ENCODE measurements around the gene PLCB2.

PLCB2 gene

DNA sequence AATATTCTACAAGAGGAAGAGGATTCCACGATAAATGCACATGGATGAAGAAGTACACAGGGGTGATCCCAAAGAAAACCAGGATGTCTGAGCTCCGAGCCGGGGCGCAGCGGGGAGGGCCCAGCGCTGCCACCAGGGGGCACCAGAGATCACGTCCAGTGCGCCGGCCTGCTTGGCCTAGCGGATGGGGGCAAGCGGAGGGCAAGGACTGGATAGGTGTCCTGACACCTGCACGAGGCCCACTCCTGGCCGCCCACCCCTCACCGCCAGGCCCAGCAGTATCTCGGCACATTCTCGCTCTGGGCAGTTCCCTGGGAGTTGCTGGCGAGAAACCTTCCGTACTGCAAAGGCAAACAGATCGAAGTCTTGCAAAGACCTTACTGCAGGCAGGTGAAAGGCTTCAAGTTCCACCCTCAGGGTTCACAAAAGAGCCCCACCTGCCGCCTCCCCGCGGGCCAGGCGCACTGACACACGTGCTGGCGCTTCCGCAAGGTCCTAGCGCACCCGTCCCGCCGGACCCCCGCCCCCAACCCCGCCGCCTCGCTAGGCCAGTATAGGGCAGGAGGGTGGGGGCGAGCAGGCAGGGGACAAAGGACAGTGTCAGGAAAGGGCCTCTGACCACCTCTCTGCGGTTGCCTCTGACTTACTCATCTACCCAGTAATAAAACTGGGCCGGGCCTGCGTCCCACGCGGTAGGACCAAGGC lies 28.1 kb downstream of the PLCB2 start:
- no peak overlapping the region for H3K27ac ChIP-seq (ENCODE audit: low read depth, low read length)
- H3K9me3 ChIP-seq (ENCODE audit: low read length) = no peaks in the 10 kb centered on the region
- peak overlapping the region in 1 of 2 donors; percentile 9 for H3K4me3 ChIP-seq (ENCODE audit: low read depth in 1 of 2, low read length in 2 of 2)
- H3K27me3 ChIP-seq (ENCODE audit: control insufficient read depth in 1 of 2, insufficient read depth in 2 of 2, low read length in 2 of 2) = peaks cover 25 to 47% of the 10 kb centered on the region in 2 donors
- H3K4me1 ChIP-seq (ENCODE audit: insufficient read depth, low read length) = peaks cover 3% of the 10 kb centered on the region
- H3K9ac ChIP-seq (ENCODE audit: low read length) = no peak overlapping the region
- H3K36me3 ChIP-seq (ENCODE audit: insufficient read depth, low read length) = no peaks in the 10 kb centered on the region

DNA sequence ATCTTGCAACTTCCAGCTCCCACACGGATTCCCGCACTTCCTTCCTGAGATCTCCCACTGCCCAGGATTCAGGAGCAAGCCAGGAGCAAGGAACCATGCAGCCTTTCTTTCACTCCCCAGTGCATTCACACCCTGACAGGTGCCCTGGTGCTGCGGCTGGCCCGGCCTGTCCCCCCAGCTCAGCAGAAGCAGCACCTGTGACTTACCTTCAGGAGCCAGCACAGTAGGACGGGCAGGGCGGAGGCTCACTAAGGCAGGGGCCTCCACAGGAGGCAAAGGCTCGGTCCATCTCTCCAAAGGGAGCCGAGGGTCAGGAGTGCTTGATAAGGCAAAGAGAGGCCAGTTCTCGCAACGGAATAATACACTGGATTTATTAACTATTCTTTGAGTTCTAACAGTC lies 29.7 kb downstream of the PLCB2 start:
- H3K27me3 ChIP-seq (ENCODE audit: control insufficient read depth in 1 of 2, insufficient read depth in 2 of 2, low read length in 2 of 2) = peaks cover 25 to 36% of the 10 kb centered on the region in 2 donors

DNA sequence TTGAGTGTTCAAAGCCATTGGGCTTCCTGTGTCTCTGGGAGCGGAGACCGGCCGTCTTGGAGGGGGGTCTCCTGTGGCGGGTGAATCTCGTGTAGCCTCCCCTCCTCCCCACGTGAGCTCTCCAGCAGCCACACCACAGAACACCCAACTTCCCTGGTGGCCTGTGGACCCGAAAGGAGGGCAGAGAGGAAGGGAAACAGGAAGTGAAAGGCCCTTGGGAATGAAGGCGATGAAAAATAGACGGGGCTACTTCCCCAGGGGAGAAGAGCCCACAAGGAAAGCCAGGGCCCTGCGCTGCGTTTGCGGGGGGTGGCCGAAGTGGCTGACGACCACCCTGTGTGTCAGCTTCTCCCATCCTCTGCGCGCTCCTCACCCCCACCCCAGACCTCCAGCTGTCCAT lies 30.3 kb downstream of the PLCB2 start:
- peaks cover 25 to 31% of the 10 kb centered on the region in 2 donors for H3K27me3 ChIP-seq (ENCODE audit: control insufficient read depth in 1 of 2, insufficient read depth in 2 of 2, low read length in 2 of 2)
- no peak overlapping the region for H3K27ac ChIP-seq (ENCODE audit: low read depth, low read length)
- no peak overlapping the region for H3K9ac ChIP-seq (ENCODE audit: low read length)
- H3K36me3 ChIP-seq (ENCODE audit: insufficient read depth, low read length) = no peaks in the 10 kb centered on the region
- peaks cover 6% of the 10 kb centered on the region for H3K4me1 ChIP-seq (ENCODE audit: insufficient read depth, low read length)
- H3K9me3 ChIP-seq (ENCODE audit: low read length) = no peaks in the 10 kb centered on the region
- H3K4me3 ChIP-seq (ENCODE audit: low read depth in 1 of 2, low read length in 2 of 2) = no peak overlapping the region

More for the DNA sequence above, 29.7 kb downstream of the PLCB2 start:
- Histone ChIP-seq H3K27ac (ENCODE audit: low read depth, low read length) (no peak overlapping the region), H3K4me3 (ENCODE audit: low read depth in 1 of 2, low read length in 2 of 2) (no peak overlapping the region), H3K9ac (ENCODE audit: low read length) (no peak overlapping the region), H3K36me3 (ENCODE audit: insufficient read depth, low read length) (no peaks in the 10 kb centered on the region), H3K4me1 (ENCODE audit: insufficient read depth, low read length) (peaks cover 6% of the 10 kb centered on the region), H3K9me3 (ENCODE audit: low read length) (no peaks in the 10 kb centered on the region)

DNA sequence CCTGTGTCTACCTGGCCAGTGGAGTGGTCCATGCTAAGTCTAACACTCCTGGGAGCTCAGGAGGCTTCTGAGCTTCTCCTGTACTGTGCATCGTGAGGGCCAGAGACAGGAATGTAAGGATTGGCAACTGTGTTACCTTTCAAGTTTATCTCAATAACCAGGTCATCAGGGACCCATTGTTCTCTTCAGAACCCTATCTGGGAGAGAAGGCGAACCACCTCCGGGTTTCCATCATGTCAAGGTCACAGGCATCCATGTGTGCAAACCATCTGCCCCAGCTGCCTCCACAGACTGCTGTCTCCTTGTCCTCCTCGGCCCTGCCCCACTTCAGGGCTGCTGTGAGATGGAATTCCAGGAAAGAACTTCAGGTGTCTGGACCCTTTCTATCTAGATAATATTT lies 30.8 kb downstream of the PLCB2 start:
- Histone ChIP-seq H3K36me3 (ENCODE audit: insufficient read depth, low read length) (no peaks in the 10 kb centered on the region), H3K4me3 (ENCODE audit: low read depth in 1 of 2, low read length in 2 of 2) (no peak overlapping the region), H3K27me3 (ENCODE audit: control insufficient read depth in 1 of 2, insufficient read depth in 2 of 2, low read length in 2 of 2) (peaks cover 25 to 26% of the 10 kb centered on the region in 2 donors), H3K9me3 (ENCODE audit: low read length) (no peaks in the 10 kb centered on the region), H3K27ac (ENCODE audit: low read depth, low read length) (no peak overlapping the region), H3K4me1 (ENCODE audit: insufficient read depth, low read length) (peaks cover 6% of the 10 kb centered on the region), H3K9ac (ENCODE audit: low read length) (no peak overlapping the region)

DNA sequence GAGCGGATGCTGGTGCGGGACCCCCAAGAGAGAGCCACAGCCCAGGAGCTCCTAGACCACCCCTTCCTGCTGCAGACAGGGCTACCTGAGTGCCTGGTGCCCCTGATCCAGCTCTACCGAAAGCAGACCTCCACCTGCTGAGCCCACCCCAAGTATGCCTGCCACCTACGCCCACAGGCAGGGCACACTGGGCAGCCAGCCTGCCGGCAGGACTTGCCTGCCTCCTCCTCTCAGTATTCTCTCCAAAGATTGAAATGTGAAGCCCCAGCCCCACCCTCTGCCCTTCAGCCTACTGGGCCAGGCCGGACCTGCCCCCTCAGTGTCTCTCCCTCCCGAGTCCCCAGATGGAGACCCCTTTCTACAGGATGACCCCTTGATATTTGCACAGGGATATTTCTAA lies 31.8 kb downstream of the PLCB2 start:
- Histone ChIP-seq H3K4me3 (ENCODE audit: low read depth in 1 of 2, low read length in 2 of 2) (no peak overlapping the region), H3K36me3 (ENCODE audit: insufficient read depth, low read length) (no peaks in the 10 kb centered on the region), H3K4me1 (ENCODE audit: insufficient read depth, low read length) (peaks cover 6% of the 10 kb centered on the region), H3K9me3 (ENCODE audit: low read length) (no peaks in the 10 kb centered on the region), H3K27me3 (ENCODE audit: control insufficient read depth in 1 of 2, insufficient read depth in 2 of 2, low read length in 2 of 2) (peaks cover 18 to 19% of the 10 kb centered on the region in 2 donors), H3K27ac (ENCODE audit: low read depth, low read length) (no peak overlapping the region), H3K9ac (ENCODE audit: low read length) (no peak overlapping the region)

DNA sequence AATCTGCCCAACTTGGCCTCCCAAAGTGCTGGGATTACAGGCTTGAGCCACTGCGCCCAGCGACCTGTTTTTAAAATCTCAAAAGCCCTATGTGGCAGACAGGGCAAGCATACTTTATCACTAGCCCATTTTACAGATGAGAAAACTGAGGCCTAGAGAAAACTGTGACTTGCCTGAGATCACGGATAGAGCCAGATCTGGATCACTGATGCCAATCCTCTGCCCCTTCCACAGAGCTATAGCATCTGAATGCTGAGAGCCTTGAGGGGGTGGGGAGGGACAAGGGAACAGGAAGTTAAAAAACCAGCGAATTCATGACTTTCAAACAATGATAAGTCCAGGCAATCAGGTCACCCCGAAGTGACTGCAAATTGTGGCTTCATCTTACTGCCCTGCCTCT lies 32.2 kb downstream of the PLCB2 start:
- no peak overlapping the region for H3K27ac ChIP-seq (ENCODE audit: low read depth, low read length)
- H3K27me3 ChIP-seq (ENCODE audit: control insufficient read depth in 1 of 2, insufficient read depth in 2 of 2, low read length in 2 of 2) = peaks cover 14 to 15% of the 10 kb centered on the region in 2 donors
- no peaks in the 10 kb centered on the region for H3K9me3 ChIP-seq (ENCODE audit: low read length)
- H3K9ac ChIP-seq (ENCODE audit: low read length) = no peak overlapping the region
- no peaks in the 10 kb centered on the region for H3K36me3 ChIP-seq (ENCODE audit: insufficient read depth, low read length)
- no peak overlapping the region for H3K4me3 ChIP-seq (ENCODE audit: low read depth in 1 of 2, low read length in 2 of 2)
- peaks cover 6% of the 10 kb centered on the region for H3K4me1 ChIP-seq (ENCODE audit: insufficient read depth, low read length)

DNA sequence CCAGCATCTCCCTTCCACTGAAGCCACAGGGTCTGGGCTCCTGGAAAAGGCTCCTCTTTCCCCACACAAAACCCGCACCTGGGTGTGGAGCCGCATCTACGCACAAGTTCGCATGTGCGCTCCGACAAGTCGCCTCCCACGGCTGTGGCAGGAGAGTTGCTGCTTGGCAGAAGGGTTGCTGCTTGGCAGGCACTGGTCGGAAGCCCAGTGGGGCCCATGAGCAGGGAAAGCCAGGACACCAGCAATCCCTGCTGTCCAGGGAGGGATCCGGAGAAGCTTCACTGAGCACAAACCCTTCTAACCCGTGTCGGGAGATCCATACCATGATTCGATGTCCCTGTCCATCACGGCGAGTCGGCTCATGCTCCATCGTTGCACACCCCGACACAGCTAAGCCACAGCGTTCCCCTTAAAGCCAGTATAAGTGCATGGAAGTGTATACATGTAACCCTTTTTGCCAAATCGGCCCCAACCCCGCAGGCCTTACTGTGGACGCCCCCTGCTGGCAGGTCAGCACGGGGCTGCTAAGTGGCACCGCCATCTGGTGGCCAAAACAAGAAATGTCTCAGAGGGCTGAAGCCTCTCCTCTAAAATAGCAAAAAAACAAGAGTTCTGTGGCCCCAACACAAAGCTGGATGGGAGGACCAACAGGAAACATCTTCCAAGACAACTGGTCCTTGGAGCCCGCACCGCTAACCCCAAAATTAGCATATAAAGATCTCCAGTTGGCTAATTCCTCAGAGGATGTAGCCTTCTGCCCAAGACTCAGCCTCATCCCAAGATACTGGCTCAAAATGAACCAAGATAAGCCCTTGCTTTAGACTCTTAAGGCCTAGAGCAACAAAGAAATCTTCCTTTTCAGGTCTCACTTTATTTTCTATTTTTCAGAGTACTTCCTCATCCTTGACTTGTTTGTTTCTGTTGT lies 33.1 kb downstream of the PLCB2 start:
- Histone ChIP-seq H3K27ac (ENCODE audit: low read depth, low read length) (no peak overlapping the region), H3K4me3 (ENCODE audit: low read depth in 1 of 2, low read length in 2 of 2) (no peak overlapping the region), H3K4me1 (ENCODE audit: insufficient read depth, low read length) (peaks cover 6% of the 10 kb centered on the region), H3K9ac (ENCODE audit: low read length) (no peak overlapping the region), H3K9me3 (ENCODE audit: low read length) (no peaks in the 10 kb centered on the region), H3K36me3 (ENCODE audit: insufficient read depth, low read length) (no peaks in the 10 kb centered on the region), H3K27me3 (ENCODE audit: control insufficient read depth in 1 of 2, insufficient read depth in 2 of 2, low read length in 2 of 2) (peaks cover 6 to 7% of the 10 kb centered on the region in 2 donors)

DNA sequence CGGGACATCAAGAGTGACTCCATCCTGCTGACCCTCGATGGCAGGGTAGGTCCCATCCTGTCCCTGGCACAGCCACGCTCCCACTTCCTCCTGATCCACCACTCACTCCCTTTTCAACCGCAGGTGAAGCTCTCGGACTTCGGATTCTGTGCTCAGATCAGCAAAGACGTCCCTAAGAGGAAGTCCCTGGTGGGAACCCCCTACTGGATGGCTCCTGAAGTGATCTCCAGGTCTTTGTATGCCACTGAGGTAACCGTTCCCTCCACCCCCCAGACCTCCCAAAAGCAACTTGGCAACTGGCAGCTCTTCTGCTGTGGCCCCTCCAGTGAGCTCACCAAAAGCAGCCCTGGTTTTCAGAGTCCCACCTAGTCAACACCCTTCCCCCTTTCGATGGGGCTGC lies 34.3 kb downstream of the PLCB2 start:
- H3K36me3 ChIP-seq (ENCODE audit: insufficient read depth, low read length) = no peaks in the 10 kb centered on the region
- no peaks in the 10 kb centered on the region for H3K9me3 ChIP-seq (ENCODE audit: low read length)
- H3K27ac ChIP-seq (ENCODE audit: low read depth, low read length) = no peak overlapping the region
- peaks cover 6% of the 10 kb centered on the region for H3K4me1 ChIP-seq (ENCODE audit: insufficient read depth, low read length)
- H3K27me3 ChIP-seq (ENCODE audit: control insufficient read depth in 1 of 2, insufficient read depth in 2 of 2, low read length in 2 of 2) = peaks cover 0 to 3% of the 10 kb centered on the region in 2 donors
- H3K9ac ChIP-seq (ENCODE audit: low read length) = no peak overlapping the region
- H3K4me3 ChIP-seq (ENCODE audit: low read depth in 1 of 2, low read length in 2 of 2) = no peak overlapping the region

DNA sequence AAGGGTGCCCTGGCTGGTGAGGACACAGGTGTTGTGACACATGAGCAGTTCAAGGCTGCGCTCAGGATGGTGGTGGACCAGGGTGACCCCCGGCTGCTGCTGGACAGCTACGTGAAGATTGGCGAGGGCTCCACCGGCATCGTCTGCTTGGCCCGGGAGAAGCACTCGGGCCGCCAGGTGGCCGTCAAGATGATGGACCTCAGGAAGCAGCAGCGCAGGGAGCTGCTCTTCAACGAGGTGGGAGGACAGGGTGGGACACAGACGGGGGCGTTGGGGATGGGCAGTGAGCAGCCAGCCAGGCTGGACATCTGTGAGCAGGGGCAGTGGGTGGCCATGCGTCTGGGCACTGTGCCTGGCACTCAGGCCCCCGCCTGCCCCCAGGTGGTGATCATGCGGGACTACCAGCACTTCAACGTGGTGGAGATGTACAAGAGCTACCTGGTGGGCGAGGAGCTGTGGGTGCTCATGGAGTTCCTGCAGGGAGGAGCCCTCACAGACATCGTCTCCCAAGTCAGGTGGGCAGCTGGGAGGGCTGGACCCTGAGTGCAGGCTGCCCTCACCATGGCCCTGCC lies 35.2 kb downstream of the PLCB2 start:
- Histone ChIP-seq H3K9ac (ENCODE audit: low read length) (no peak overlapping the region), H3K36me3 (ENCODE audit: insufficient read depth, low read length) (no peaks in the 10 kb centered on the region), H3K9me3 (ENCODE audit: low read length) (no peaks in the 10 kb centered on the region), H3K4me3 (ENCODE audit: low read depth in 1 of 2, low read length in 2 of 2) (no peak overlapping the region), H3K27me3 (ENCODE audit: control insufficient read depth in 1 of 2, insufficient read depth in 2 of 2, low read length in 2 of 2) (peaks cover 0 to 3% of the 10 kb centered on the region in 2 donors), H3K27ac (ENCODE audit: low read depth, low read length) (no peak overlapping the region), H3K4me1 (ENCODE audit: insufficient read depth, low read length) (peaks cover 6% of the 10 kb centered on the region)

DNA sequence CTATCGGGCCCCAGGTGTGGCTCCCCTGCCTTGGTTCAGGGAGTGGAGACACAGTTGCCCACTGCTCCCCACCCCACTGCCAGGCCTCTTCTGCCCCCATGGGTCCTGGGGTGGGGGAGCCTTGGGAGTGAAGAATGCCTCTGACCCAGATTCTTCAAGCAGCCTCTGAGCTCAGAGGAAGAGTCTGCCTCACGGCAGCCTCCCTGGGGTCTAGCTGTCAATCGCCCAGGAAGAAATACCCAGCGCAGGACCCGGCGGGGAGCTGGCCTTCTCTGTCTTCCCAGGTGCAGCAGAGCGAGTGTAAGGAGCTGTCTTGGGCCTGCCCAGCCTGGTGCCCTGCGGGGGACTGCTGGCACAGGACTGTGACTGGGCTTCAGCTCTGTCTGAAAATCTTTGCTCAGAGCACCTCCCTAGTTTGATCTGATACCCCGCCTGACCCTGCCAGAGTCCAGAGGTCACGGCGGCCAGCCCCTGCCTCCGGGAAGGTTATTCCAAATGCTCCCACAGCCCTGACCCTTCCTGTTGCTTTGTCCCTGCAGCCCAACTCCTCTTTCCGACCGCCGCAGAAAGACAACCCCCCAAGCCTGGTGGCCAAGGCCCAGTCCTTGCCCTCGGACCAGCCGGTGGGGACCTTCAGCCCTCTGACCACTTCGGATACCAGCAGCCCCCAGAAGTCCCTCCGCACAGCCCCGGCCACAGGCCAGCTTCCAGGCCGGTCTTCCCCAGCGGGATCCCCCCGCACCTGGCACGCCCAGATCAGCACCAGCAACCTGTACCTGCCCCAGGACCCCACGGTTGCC lies 35.9 kb downstream of the PLCB2 start:
- H3K27me3 ChIP-seq (ENCODE audit: control insufficient read depth in 1 of 2, insufficient read depth in 2 of 2, low read length in 2 of 2) = peaks cover 0 to 2% of the 10 kb centered on the region in 2 donors
- H3K4me1 ChIP-seq (ENCODE audit: insufficient read depth, low read length) = peaks cover 9% of the 10 kb centered on the region
- no peak overlapping the region for H3K27ac ChIP-seq (ENCODE audit: low read depth, low read length)
- H3K9me3 ChIP-seq (ENCODE audit: low read length) = no peaks in the 10 kb centered on the region
- H3K4me3 ChIP-seq (ENCODE audit: low read depth in 1 of 2, low read length in 2 of 2) = no peak overlapping the region
- no peak overlapping the region for H3K9ac ChIP-seq (ENCODE audit: low read length)
- no peaks in the 10 kb centered on the region for H3K36me3 ChIP-seq (ENCODE audit: insufficient read depth, low read length)
